Stimulated activated CD8-positive, alpha-beta memory T cell treated with anti-CD3 and anti-CD28 coated beads, Interleukin-12 subunit alpha, Interleukin-12 subunit beta, amount 100 ng/mL, for 4 hours (primary cell): ENCODE results near the gene SIPA1L3.
"Not testable (repeated sequence)": the region's sequence is repeated elsewhere in the genome, so short reads cannot be mapped to it uniquely, and the experiment has no call there.

ENCODE experiments used
- DNase-seq: peaks from one replicate; pipeline ENCODE4 v3.0.0-alpha.2; 2020; ENCODE audit warnings: low read depth

The SIPA1L3 gene

DNA sequence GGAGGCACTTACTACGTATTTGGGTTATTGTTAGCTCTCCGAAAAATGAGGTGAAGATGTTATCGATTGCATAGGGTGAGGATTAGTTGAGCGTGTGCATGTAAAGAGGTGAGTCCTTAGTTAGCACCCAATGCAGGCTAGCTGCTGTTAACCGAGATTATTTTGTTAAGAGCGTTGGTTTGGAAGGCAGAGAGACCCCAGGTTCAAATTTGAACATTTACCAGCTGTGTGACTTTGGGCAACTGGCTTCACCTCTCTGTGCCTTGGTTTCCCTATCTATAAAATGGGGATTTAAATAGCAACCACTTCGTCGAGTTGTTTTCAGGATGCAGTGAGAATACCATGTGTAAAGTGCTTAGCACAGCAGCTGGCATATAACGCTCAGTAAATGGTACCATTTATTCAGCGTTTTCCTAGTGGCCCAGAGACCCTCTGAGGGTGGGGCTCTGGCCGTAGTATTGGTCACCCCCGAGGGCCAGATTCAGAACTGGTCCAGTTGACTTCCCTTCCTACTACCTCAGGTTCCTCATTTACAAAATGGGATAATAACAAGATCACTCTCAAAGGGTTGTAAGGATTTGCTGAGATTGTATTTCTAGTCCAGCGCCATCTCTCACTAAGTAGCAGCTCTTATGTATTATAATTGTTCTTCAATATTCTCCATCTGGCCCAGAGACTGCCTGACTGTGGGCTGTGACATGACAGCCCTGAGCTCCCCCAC lies 887 bp downstream of the SIPA1L3 start:
- no peak for DNase-seq

DNA sequence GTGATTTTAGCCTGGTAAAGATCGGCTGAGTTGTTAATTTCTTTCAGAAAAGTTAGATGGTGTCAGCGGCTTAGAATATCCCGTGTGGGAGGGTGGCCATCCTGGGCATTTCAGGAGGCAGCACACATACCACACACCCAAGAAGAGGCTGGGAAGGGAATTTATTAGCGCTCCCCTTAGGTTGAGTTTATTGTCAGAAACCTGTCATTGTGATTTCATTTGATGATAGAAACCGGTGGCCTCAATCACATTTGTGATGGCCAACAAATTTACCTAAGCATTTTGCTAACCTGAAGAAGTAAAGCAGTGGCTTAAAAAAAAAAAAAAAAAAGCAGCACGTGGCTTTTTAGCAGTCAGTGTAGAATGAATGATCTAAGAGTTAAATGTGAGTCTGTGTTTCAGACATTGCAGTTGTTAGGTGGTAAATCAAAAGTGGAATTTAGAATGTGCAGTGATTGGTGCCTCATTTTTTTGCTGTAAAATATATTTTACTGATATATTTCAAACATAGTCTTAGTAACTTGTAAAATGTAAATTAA lies 2.7 kb downstream of the SIPA1L3 start:
- DNase-seq, result no peak

DNA sequence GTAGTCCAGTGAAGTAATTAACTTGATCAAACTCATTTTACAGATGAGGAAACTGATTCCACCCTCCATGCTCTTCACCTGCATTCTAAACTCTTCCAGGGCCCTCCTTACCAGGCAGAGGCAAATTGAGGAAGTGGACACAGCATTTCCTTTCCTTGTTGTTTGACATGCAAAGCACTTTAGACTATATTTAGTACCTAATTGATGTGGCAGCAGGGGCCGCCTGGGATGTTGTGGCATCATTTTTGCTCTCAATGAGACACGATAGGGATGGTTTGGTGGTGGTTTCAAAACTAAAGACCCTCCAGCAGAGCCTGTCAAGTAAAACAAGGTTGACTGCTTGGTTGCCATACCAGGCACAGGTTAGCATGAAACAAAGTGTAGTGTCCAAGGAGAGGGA lies 7.9 kb downstream of the SIPA1L3 start:
- no peak for DNase-seq

DNA sequence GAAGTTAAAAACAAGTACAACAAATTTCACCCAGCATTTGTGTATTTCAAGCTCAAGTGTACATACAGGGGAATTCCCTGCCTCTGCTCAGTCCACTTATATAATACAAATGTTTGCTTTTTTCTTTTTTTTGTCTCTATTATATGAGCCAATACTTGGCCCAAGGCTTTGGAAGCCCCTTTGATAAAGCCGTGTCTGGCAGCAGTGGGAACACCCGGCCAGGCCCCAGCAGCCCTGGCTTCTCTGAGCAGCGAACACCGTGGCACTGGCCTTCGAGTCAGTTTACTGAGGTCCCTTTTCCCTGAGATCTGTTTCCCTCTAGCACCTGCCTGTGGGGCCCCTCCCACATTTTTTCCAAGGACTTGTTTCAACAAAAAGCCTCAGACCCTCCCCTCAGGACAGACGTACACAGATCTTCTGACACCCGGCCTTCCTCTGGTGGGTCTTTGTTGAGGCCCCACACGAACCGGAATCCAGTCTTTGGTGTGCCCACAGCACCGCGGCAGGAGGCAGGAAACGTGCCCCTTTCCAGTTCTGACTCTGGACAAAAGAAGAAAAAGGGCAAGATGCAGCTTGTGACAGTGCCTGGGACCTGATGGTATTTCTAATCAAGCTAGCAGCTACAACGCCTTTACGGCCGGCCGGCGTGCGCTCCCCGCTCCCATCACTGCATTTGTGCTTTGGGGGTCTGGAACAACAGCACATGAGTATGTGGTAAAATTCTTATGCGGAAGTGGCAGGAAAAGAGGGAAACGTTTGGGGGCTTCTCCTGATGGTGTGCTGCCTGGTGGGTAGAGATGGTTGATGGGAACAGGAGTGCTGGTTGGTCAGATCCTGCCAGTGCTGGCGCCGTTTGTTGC lies 13.8 kb downstream of the SIPA1L3 start:
- no peak for DNase-seq

DNA sequence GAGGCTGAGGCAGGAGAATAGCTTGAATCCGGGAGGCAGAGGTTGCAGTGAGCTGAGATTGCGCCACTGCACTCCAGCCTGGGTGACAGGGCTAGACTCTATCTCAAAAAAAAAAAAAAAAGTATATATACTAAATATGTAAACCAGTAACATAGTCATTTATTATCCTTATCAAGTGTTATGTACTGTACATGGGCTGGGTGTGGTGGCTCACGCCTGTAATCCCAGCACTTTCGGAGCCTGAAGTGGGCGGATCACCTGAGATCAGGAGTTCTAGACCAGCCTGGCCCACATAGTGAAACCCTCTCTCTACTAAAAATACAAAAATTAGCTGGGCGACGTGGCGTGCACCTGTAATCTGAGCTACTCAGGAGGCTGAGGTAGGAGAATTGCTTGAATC lies 17.6 kb downstream of the SIPA1L3 start:
- DNase-seq, result not testable (repeated sequence)

DNA sequence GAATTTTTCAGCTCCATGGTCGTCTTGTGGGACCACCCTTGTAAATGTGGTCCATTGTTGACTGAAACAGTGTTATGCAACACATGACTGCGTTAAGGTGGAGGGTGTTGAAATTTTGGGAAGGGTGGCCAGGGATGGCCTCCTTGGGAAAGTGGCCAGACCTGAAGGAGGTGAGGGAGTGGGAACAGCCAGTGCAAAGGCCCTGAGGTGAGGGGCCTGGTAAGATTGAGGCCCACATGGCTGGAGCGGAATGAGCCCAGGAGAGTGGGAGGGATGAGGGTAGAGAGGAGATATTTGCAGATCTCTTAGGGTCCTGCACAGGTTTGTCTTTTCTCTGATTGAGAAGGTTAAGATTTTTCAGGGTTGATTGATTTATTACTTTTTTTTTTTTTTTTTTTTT lies 18.2 kb downstream of the SIPA1L3 start:
- no peak for DNase-seq

DNA sequence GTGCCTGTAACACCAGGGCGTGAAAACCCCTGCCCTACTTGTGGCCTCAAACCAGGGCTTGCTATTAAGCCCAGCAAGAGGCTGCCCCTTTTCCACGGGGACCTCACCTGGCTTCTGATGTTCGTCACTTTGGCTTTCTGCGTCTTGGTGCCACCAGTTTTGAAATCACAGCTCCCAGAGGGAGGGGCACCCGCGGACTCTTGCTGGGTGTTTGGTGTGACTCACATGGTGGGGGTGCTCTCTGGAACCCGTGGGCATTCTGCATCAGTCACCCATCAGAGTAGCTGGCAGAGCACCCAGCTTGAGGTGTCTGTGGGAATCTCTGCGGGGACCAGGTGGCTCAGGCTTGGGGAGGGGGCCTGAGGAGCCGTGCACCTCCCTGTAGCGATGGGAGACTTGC lies 19.2 kb downstream of the SIPA1L3 start:
- DNase-seq, result no peak

DNA sequence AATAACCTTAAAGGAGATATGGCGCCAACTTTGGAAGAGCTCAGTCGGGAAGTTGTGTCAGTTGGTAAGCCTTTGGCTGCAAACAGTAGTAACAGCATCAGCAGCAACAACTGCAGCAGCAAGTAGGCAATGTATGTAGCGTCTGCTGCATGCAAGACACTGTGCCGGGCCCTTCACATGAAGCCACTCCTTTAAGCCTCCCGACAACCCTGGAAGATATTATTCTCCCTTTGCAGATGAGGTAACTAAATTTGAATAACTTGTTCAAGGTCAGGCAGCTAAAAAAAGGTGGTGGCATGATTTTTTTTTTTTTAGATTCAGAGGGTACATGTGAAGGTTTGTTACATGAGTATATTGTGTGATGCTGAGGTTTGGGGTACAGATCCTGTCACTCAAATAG lies 19.7 kb downstream of the SIPA1L3 start:
- DNase-seq, result no peak

DNA sequence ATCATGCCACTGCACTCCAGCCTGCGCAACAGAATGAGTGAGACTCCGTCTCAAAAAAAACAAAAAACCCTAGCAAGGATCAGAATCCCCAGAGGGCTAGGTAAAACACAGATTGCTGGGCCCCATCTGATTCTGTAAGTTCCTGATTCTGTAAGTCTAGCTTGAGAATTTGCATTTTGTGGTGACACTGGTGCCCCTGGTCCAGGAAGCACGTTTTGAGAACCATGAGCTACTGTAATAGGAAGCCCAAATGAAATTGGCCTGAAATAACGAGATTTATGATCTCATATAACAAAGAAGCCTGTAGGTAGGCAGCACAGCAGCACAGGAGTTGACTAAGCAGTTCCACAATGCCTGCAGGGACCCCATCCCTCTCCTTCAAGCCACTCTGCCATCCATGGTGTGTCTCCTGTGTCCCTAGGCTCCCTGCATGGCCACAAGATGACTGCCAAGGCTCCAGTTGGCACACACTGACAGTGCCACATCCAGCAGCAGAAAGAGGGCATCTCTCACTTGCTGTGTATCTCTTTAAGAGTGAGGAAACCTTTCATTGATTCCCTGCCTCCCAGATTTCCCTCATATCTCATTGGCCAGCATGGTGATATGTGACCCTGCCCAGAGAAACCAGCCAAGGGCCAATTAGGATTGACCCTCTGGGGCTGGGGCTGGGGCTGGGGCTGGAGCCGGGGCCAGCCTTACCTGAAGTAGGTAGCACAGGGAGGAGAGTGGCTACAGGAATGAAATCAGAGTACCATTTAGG lies 21.7 kb downstream of the SIPA1L3 start:
- DNase-seq, result no peak

DNA sequence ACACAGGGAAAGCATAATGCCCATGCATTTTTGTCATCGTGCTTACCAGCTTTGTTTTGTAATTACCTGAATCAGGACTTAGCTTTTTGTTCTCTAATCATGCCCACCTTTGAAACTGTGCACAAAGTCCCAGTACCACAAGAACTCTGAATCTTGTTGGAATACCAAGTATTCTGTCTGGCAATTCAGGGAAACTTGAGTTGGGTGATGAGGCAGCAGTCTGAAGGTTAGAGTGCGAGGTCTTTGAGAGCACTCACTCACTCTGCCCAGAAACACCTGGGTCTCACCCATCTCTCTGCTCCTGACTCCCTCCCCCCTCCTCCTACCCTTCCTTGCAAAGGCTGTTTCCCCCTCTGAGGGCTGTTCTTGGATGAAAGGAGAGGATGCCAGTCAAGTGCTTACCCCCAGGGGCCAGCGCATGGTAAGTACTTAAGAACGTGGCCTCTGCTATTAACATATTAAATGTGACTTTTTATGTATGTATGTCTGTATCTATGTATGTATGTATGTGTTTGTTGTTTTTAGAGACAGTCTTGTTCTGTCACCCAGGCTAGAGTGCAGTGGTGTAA lies 22.4 kb downstream of the SIPA1L3 start:
- no peak for DNase-seq

DNA sequence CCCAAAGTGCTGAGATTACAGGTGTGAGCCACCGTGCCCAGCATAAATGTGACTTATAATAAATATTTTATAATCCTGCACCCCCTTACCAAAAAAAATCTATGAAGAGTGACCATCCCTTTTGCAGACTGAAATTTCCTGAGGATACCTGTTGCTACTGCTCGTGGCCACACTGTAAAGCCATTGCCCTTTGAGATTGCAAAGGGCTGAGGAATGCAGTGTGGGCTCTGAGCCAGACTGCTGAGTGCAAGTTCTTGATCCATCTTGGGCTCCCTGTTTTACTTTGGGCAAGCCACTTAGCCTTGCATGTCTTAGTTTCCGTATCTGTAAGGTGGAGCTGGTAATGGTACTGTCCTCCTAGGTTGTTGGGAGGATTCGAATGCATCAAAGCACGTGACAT lies 23.4 kb downstream of the SIPA1L3 start:
- DNase-seq, result no peak

DNA sequence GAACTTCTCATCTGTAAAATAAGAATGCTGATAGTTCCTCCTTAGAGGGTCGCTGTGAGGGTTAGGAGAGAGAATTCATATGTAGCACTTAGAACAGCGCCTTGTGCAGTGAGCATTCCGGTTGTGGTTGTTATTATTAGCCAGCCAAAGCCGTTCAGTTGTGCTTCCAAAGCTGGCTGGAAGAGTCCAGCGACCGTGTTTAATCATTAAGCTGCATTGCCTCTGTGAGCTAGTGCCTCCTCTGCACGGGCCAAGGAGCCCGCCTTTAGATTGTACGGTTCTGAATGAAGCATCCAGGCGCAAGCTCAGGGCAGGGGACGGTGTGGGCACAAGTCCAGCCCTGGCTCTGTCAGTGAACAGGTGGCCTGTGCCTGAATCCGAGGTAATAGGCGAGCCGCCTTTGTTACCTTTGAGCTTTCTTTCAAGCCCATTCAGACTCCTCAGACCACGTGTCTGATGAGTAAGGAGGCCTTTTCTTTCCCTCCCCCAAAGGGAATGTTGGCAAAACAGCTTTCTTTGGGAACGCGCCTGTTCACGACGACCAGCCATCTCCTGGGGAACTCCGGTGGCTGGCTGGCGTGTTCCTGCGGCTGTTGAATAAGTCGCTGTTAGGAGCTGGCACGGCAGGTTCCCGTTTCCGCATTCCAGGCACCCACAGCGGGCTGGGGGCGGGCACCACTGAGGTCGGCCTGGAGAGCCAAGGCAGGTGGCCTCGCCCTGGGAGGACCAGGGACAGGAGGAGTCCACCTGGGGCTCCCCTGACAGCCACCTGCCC lies 25.1 kb downstream of the SIPA1L3 start:
- no peak for DNase-seq

DNA sequence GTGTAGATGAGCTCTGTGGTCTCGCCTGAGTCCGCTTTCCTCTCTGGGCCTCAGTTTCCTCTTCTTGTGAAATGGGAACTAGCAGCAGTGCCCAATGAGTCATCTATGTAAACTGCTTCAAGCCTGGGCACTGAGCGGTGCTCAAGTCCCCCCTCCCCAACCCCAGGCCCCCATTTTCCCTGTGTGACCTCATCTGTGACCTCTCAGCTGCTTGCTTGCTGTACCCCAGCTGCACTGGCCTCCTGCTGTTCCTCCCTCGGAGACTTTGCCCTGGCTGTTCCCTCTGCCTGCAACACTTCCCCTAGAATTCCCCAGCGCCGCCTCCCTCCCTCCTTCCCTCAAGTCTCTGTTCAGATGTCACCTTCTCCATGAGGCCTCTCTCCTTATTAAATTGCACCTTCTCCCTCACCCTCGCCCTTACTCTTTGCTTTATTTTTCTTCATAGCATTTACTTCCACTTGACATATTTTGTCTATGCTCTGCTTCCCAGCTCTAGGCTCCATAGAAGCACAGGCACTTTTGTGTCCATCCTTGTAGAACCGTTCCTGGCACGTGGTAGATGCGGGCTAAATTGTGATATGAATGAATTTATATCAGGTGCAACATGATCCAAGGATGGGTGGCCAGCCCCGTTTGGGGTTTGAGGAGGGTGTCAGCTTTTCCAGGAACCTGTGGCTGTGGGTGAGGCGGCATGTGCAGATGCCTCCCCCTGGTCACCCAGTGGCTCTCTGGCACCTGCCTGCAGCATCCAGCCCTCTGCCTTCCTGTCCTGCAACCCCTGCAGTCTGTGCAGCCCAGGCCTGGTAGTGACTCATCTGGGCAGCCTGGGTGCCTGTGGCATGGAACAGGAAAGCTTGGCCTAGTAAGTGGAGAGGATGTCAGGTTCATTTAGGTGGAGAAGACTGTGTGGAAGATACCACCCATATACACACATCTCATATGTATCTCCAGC lies 26.3 kb downstream of the SIPA1L3 start:
- DNase-seq, result no peak

DNA sequence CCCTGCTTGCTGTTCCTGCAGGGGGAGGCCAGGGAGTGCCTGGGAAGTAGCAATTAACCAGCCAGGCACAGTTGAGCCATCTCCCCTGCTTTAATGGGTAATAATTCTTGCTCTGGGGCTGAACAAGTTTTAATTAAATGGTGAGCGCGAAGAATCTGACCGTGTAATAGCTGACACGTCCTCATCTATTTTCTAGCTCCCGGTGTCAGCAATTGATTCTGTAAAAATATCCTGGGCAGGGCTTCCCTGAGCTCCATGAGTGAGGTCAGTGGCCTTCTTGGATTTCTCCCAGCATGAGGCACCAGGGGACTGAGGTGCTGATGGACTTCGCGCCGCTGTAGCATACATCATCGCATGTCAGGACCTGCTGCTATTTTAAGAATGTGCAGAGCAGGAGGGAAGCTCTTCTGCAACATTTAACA lies 26.9 kb downstream of the SIPA1L3 start:
- no peak for DNase-seq

DNA sequence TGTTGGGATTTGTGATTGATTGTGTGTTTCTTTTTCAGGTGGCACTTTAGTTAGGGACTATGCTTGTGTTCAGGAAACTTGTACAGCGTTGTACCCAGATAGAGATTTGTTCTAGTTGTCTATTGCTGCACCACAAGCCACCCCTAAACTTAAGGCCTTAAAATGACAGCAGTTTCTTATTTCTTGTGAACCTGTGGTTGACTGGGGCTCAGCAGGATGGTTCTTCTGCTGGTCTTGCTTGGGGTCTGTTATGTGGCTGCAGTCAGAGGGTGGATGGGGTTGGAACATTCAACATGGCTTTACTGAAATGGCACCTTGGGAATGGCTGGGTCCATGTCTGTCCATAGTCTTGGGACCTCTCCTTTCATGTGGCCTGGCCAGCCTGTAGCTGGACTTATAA lies 28.3 kb downstream of the SIPA1L3 start:
- no peak for DNase-seq

DNA sequence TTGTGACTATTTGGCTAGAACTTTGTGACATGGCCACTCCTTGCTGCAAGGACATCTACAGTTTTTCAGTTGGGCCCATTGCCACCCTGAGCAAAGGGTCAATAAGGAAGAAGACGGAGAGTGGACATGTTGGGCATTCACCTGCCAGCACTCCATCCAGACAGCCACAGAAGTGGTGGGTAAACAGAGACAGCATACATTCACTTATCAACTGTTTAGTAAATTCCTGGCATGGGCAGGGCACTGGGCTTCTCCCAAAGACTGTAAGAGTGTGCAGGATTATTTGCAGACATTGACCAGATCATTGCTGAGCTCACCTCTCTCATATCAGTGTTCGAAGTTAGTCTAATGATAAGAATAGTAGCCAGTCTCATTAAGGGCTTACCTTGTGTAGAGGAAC lies 29.2 kb downstream of the SIPA1L3 start:
- no peak for DNase-seq

DNA sequence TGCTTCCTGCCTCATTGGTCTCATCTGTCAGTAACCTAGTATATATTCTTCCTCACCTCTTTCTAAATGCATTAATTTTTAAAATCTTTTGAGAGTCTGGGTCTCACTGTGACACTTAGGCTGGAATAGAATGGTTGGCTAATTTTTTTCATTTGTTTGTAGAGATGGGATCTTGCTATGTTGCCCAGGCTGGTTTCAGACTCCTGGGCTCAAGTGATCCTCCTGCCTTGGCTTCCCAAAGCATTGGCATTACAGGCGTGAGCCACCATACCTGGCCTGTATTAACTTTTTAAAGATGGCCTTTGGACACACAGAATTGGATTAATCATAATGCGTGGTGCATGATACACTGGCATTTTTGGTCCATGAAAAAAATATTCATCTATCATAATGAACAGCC lies 29.9 kb downstream of the SIPA1L3 start:
- DNase-seq, result no peak

DNA sequence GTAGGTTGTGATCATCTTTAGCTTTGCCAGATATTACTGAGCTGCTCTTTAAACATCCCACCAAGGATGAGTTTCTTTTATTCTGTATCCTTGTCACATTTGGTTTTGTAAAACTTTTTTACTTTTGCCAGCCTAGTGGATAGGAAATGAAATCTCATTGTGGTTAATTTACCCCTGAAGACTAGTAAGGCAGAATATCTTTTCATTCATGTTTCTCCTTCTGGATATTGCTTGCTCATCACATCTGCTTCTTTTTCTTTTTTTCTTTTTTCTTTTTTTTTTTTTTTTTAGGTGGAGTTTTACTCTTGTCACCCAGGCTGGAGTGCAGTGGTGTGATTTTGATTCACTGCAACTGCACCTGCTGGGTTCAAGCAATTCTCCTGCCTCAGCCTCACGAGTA lies 31.3 kb downstream of the SIPA1L3 start:
- DNase-seq, result no peak

DNA sequence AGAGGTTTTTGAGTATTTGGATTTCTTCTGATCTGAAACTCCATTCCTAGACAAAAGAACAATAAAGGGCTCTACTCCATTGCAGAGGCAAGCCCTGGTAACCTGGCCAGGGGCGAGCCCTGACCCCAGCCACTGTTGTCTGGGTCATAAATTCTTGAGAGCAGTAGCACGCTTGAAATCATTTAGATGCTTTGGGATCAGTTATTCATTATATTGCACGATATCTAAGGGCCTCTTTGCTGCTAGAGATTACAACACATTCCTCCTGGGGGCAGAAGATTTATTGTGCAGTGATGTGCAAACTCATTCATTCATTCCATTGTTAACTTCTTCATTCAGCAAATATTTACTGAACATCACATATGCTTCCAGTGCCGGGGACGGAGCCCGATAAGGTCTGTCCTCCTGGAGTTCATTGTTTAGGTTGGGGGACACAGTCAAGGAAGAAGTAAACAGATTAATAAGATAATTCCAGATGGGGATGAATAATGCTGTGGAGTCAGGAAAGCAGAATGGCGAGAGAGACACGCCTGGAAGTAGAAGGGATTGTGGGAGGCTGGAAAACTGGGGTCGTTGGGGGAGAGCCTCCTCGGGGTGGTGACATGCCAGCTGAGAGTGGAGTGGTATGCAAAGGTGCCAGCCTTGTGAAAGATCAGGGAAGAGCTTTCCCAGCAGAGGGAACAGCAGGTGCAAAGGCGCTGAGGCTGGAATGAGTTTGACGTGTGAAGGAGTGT lies 34.9 kb downstream of the SIPA1L3 start:
- DNase-seq, result no peak

DNA sequence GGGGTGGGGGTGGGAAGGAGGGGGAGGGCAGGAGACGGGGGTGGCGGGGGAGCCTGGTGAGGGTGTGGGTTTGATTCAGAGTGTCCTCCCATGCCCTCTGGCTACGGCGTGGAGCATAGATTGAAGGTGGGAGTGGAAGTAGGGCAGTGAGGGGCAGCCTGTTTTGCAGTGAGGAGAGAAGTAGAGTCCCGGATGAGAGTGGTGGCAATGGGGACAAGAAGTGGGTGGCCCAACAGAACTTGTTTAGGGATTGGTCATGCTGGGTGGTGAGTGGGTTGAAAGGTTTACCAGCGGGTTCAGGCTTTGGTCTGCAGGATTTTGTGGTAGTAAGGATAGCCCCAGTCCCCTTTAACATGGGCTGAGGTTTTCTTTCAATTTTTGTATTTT lies 35.5 kb downstream of the SIPA1L3 start:
- no peak for DNase-seq
